HepG2 (cell line): Measurements from ENCODE around the gene WDR81. TPM values are rescaled to one million over a fixed set of nuclear protein-coding genes. Genes with fewer than 3 reads are reported as not detected.

Experiments used
- ARID2 ChIP-seq: sonication (generic); formaldehyde crosslinking; IDR thresholded peaks from 2 replicates; pipeline ENCODE4 v1.8.1; 2022; ENCODE audit warnings: mild to moderate bottlenecking, missing genetic modification reagents, borderline replicate concordance
- ATF3 ChIP-seq: sonication (generic); formaldehyde crosslinking; IDR thresholded peaks from 2 replicates; pipeline ENCODE4 v1.4.0; 2020; ENCODE audit warnings: missing genetic modification reagents
- CBFB ChIP-seq: sonication (generic); formaldehyde crosslinking; IDR thresholded peaks from 2 replicates; pipeline ENCODE4 v1.4.0; 2020; ENCODE audit warnings: missing genetic modification reagents
- DMTF1 ChIP-seq: sonication (generic); formaldehyde crosslinking; IDR thresholded peaks from 2 replicates; pipeline ENCODE4 v1.4.0; 2020; ENCODE audit warnings: mild to moderate bottlenecking, missing genetic modification reagents
- KDM2A ChIP-seq: sonication (generic); formaldehyde crosslinking; IDR thresholded peaks from 2 replicates; pipeline ENCODE4 v1.4.0; 2020; ENCODE audit warnings: low read depth, missing genetic modification reagents, borderline replicate concordance
- MAF1 ChIP-seq: sonication (generic); formaldehyde crosslinking; IDR thresholded peaks from 2 replicates; pipeline ENCODE4 v1.5.0; 2020; ENCODE audit warnings: missing genetic modification reagents, borderline replicate concordance
- NR2C2 ChIP-seq: sonication (generic); formaldehyde crosslinking; IDR thresholded peaks from 2 replicates; pipeline ENCODE4 v1.4.0; 2020; ENCODE audit warnings: missing genetic modification reagents, mild to moderate bottlenecking, moderate library complexity, borderline replicate concordance
- SNAPC2 ChIP-seq: sonication (generic); formaldehyde crosslinking; IDR thresholded peaks from 2 replicates; pipeline ENCODE4 v1.8.1; 2022; ENCODE audit warnings: mild to moderate bottlenecking, missing genetic modification reagents
- TOE1 ChIP-seq: sonication (generic); formaldehyde crosslinking; IDR thresholded peaks from 2 replicates; pipeline ENCODE4 v1.4.0; 2020; ENCODE audit warnings: mild to moderate bottlenecking, missing genetic modification reagents
- ZBTB3 ChIP-seq: sonication (generic); formaldehyde crosslinking; IDR thresholded peaks from 2 replicates; pipeline ENCODE4 v1.4.0; 2020; ENCODE audit warnings: low read depth, mild to moderate bottlenecking, moderate library complexity, missing genetic modification reagents, borderline replicate concordance
- ZFP36L2 ChIP-seq: sonication (generic); formaldehyde crosslinking; IDR thresholded peaks from 2 replicates; pipeline ENCODE4 v1.4.0; 2020; ENCODE audit warnings: missing genetic modification reagents
- ZMYM2 ChIP-seq: sonication (generic); formaldehyde crosslinking; IDR thresholded peaks from 2 replicates; pipeline ENCODE4 v1.8.0; 2022; ENCODE audit warnings: mild to moderate bottlenecking, missing genetic modification reagents
- ZNF101 ChIP-seq: sonication (generic); formaldehyde crosslinking; IDR thresholded peaks from 2 replicates; pipeline ENCODE4 v1.4.0; 2020; ENCODE audit warnings: mild to moderate bottlenecking, low read depth, missing genetic modification reagents, borderline replicate concordance
- ZNF414 ChIP-seq: sonication (generic); formaldehyde crosslinking; IDR thresholded peaks from 2 replicates; pipeline ENCODE4 v1.5.0; 2020; ENCODE audit warnings: missing genetic modification reagents
- ZNF431 ChIP-seq: sonication (generic); formaldehyde crosslinking; IDR thresholded peaks from 2 replicates; pipeline ENCODE4 v1.9.0; 2022; ENCODE audit warnings: missing genetic modification reagents, low read depth, mild to moderate bottlenecking, borderline replicate concordance
- ZNF501 ChIP-seq: sonication (generic); formaldehyde crosslinking; IDR thresholded peaks from 2 replicates; pipeline ENCODE4 v1.5.1; 2020; ENCODE audit warnings: mild to moderate bottlenecking, moderate library complexity, missing genetic modification reagents
- ZNF512 ChIP-seq: sonication (generic); formaldehyde crosslinking; IDR thresholded peaks from 2 replicates; pipeline ENCODE4 v1.4.0; 2020; ENCODE audit warnings: mild to moderate bottlenecking, missing genetic modification reagents
- ZNF547 ChIP-seq: sonication (generic); formaldehyde crosslinking; IDR thresholded peaks from 2 replicates; pipeline ENCODE4 v1.5.1; 2020; ENCODE audit warnings: mild to moderate bottlenecking, missing genetic modification reagents
- ZNF652 ChIP-seq: IDR thresholded peaks from 2 replicates; pipeline ENCODE4 v1.6.1; 2016; ENCODE audit warnings: low read depth, borderline replicate concordance
- ZSCAN30 ChIP-seq: sonication (generic); formaldehyde crosslinking; IDR thresholded peaks from 2 replicates; pipeline ENCODE4 v1.5.0; 2020; ENCODE audit warnings: mild to moderate bottlenecking, missing genetic modification reagents
- polyA plus RNA-seq, 8 experiments: library from polyadenylated mRNA; depleted of rRNA in 3 of 8; stranded (reverse) in 7 of 8; unstranded in 1 of 8; fragments of >200 nt; fragmentation: Illumina TruSeq in 4 of 8; extraction: Trizol in 4 of 8; gene quantifications; 2 replicates each; pipeline versions ENCODE4 v1.2.1 to v1.2.3, GENCODE V29; 2011 to 2016; ENCODE audit warnings: low read depth in 4 of 8, missing spikeins in 1 of 8, mixed read lengths in 1 of 8; ENCODE audit not compliant: insufficient read depth in 1 of 8
- total RNA-seq, 5 experiments: library from RNA; depleted of rRNA; stranded (reverse); fragments of >200 nt; fragmentation: Illumina TruSeq; extraction: Trizol; gene quantifications; 2 replicates each; pipeline ENCODE4 v1.2.3, GENCODE V29; 2016; ENCODE audit warnings: low read depth in 1 of 5

The WDR81 gene
- total and polyA plus RNA-seq, 2 of the 13 experiments (the other 11 are each of a cell fraction or from before 2014, with no cell fraction given), result 9.1 to 16.7 TPM

- TF ChIP-seq ZNF431 (CRISPR knock-in tag), result 0 out of 2 replicates have a peak, but pooled peaks have one; percentile 6
- TF ChIP-seq NR2C2 (CRISPR knock-in tag), result peak; percentile 60; the same call in 1 of the 2 replicates
- no peak for TF ChIP-seq ZNF512 (CRISPR knock-in tag)
- no peak for TF ChIP-seq MAF1
- TF ChIP-seq ATF3, result no peak
- TF ChIP-seq ZNF101 (CRISPR knock-in tag), result no peak
- TF ChIP-seq ZSCAN30, result no peak
- peak; percentile 82 for TF ChIP-seq KDM2A
- peak; percentile 89 for TF ChIP-seq ZNF652
- TF ChIP-seq ZMYM2 (CRISPR knock-in tag), result no peak
- no peak for TF ChIP-seq ARID2 (CRISPR knock-in tag)
- TF ChIP-seq DMTF1 (CRISPR knock-in tag), result no peak
- TF ChIP-seq ZNF501 (CRISPR knock-in tag), result no peak
- no peak for TF ChIP-seq TOE1 (CRISPR knock-in tag)
- TF ChIP-seq ZFP36L2, result 0 out of 2 replicates have a peak, but pooled peaks have one; percentile 37
- TF ChIP-seq ZNF414 (CRISPR knock-in tag), result no peak
- no peak for TF ChIP-seq CBFB (CRISPR knock-in tag)
- peak; percentile 10; the same call in 1 of the 2 replicates for TF ChIP-seq ZNF547 (CRISPR knock-in tag)
- no peak for TF ChIP-seq ZBTB3 (CRISPR knock-in tag)
- 0 out of 2 replicates have a peak, but pooled peaks have one; percentile 32 for TF ChIP-seq SNAPC2 (CRISPR knock-in tag)
Measured at GRCh38 chr17:1724351-1724868, at the start of gene WDR81 (continued).
